ENCODE measurements around the gene TULP4.
"Not testable (repeated sequence)": the region's sequence is repeated elsewhere in the genome, so short reads cannot be mapped to it uniquely, and the experiment has no call there.

TULP4 gene

GRCh38 chr6:158431560-158431959, 119.3 kb downstream of the TULP4 start:
- DNase-seq, result no peak

- no peak for DNase-seq
Observed at GRCh38 chr6:158437571-158437970, 125.3 kb downstream of the TULP4 start.

GRCh38 chr6:158438226-158438625, 126.0 kb downstream of the TULP4 start:
- no peak for DNase-seq

- no peak for DNase-seq
Observed at GRCh38 chr6:158439255-158439654, 127.0 kb downstream of the TULP4 start.

GRCh38 chr6:158441716-158442215, 129.5 kb downstream of the TULP4 start:
- DNase-seq, result no peak

GRCh38 chr6:158442306-158442705, 130.0 kb downstream of the TULP4 start:
- no peak for DNase-seq

GRCh38 chr6:158445426-158446085, 133.3 kb downstream of the TULP4 start:
- DNase-seq, result no peak

- no peak for DNase-seq
Observed at GRCh38 chr6:158448856-158449255, 136.6 kb downstream of the TULP4 start.

- DNase-seq, result no peak
Observed at GRCh38 chr6:158452191-158452590, 139.9 kb downstream of the TULP4 start.

- DNase-seq, result no peak
Observed at GRCh38 chr6:158457131-158457530, 144.9 kb downstream of the TULP4 start.

- DNase-seq, result no peak
Observed at GRCh38 chr6:158457616-158458278, 145.5 kb downstream of the TULP4 start.

- no peak for DNase-seq
Observed at GRCh38 chr6:158459726-158460125, 147.5 kb downstream of the TULP4 start.

- no peak for DNase-seq
Observed at GRCh38 chr6:158460602-158461169, 148.4 kb downstream of the TULP4 start.

- DNase-seq, result no peak
Observed at GRCh38 chr6:158461954-158462353, 149.7 kb downstream of the TULP4 start.

GRCh38 chr6:158464483-158464882, 152.2 kb downstream of the TULP4 start:
- DNase-seq, result no peak

- DNase-seq, result no peak
Observed at GRCh38 chr6:158465257-158465656, 153.0 kb downstream of the TULP4 start.

GRCh38 chr6:158465747-158466146, 153.5 kb downstream of the TULP4 start:
- no peak for DNase-seq

GRCh38 chr6:158467923-158468322, 155.7 kb downstream of the TULP4 start:
- no peak for DNase-seq

- no peak for DNase-seq
Observed at GRCh38 chr6:158468666-158469065, 156.4 kb downstream of the TULP4 start.

GRCh38 chr6:158470023-158470422, 157.8 kb downstream of the TULP4 start:
- not testable (repeated sequence) for DNase-seq

- DNase-seq, result no peak
Observed at GRCh38 chr6:158471339-158471738, 159.1 kb downstream of the TULP4 start.

GRCh38 chr6:158472447-158472846, 160.2 kb downstream of the TULP4 start:
- no peak for DNase-seq

GRCh38 chr6:158474961-158475343, 162.7 kb downstream of the TULP4 start:
- DNase-seq, result no peak

Data from stimulated activated naive CD4-positive, alpha-beta T cell (primary cell).